HepG2 (cell line): ENCODE data around the gene CYP2A7. TPM values are rescaled to one million over a fixed set of nuclear protein-coding genes. Genes with fewer than 3 reads are reported as not detected.

Experiments
- CCAR2 ChIP-seq: fragments of 200-400 bp; formaldehyde crosslinking; optimal IDR thresholded peaks from 2 replicates; pipeline ENCODE3; 2018; ENCODE audit warnings: low read depth, mild to moderate bottlenecking, low read length, moderate library complexity
- POGZ ChIP-seq: sonication (generic); formaldehyde crosslinking; IDR thresholded peaks from 2 replicates; pipeline ENCODE4 v1.4.0; 2020; ENCODE audit warnings: mild to moderate bottlenecking, missing genetic modification reagents
- SMYD3 ChIP-seq: sonication (generic); formaldehyde crosslinking; IDR thresholded peaks from 2 replicates; pipeline ENCODE4 v1.8.1; 2023; ENCODE audit warnings: mild to moderate bottlenecking, missing genetic modification reagents
- USF2 ChIP-seq, 2 experiments: sonication (generic) in 1 of 2; formaldehyde crosslinking in 1 of 2; IDR thresholded peaks; 2 replicates each; pipeline versions ENCODE4 v1.5.1 to v1.6.1; 2011 to 2020; ENCODE audit warnings: borderline replicate concordance in 1 of 2, low read depth in 1 of 2, low read length in 1 of 2, mild to moderate bottlenecking in 1 of 2, missing genetic modification reagents in 1 of 2, moderate library complexity in 1 of 2
- ZBTB40 ChIP-seq, 2 experiments: fragments of 450-650 bp in 1 of 2; sonication (generic) in 1 of 2; formaldehyde crosslinking in 1 of 2; IDR thresholded peaks; 2 replicates each; pipeline versions ENCODE4 v1.6.1 to v1.8.0; 2016 to 2022; ENCODE audit warnings: antibody characterized with exemption in 1 of 2, mild to moderate bottlenecking in 1 of 2, missing genetic modification reagents in 1 of 2
- ZMYM3 ChIP-seq: sonication (generic); formaldehyde crosslinking; IDR thresholded peaks from 2 replicates; pipeline ENCODE4 v1.5.1; 2020; ENCODE audit warnings: mild to moderate bottlenecking, missing genetic modification reagents
- ZNF143 ChIP-seq: sonication (generic); formaldehyde crosslinking; IDR thresholded peaks from 2 replicates; pipeline ENCODE4 v1.4.0; 2020; ENCODE audit warnings: missing genetic modification reagents
- ZNF337 ChIP-seq: sonication (generic); formaldehyde crosslinking; IDR thresholded peaks from 2 replicates; pipeline ENCODE4 v1.5.1; 2020; ENCODE audit warnings: missing genetic modification reagents, low read depth, mild to moderate bottlenecking, borderline replicate concordance
- ZNF383 ChIP-seq: sonication (generic); formaldehyde crosslinking; IDR thresholded peaks from 2 replicates; pipeline ENCODE4 v1.4.0; 2020; ENCODE audit warnings: missing genetic modification reagents, mild to moderate bottlenecking, borderline replicate concordance
- ZNF761 ChIP-seq: sonication (generic); formaldehyde crosslinking; conservative IDR thresholded peaks from 2 replicates; pipeline ENCODE4 v1.4.0; 2020; ENCODE audit warnings: mild to moderate bottlenecking, missing genetic modification reagents
- ZNF781 ChIP-seq: sonication (generic); formaldehyde crosslinking; IDR thresholded peaks from 2 replicates; pipeline ENCODE4 v1.5.1; 2020; ENCODE audit warnings: borderline replicate concordance, mild to moderate bottlenecking, missing genetic modification reagents; ENCODE audit errors: not compliant biosample characterization
- polyA plus RNA-seq, 8 experiments: library from polyadenylated mRNA; depleted of rRNA in 3 of 8; stranded (reverse) in 7 of 8; unstranded in 1 of 8; fragments of >200 nt; fragmentation: Illumina TruSeq in 4 of 8; extraction: Trizol in 4 of 8; gene quantifications; 2 replicates each; pipeline versions ENCODE4 v1.2.1 to v1.2.3, GENCODE V29; 2011 to 2016; ENCODE audit warnings: low read depth in 4 of 8, missing spikeins in 1 of 8, mixed read lengths in 1 of 8; ENCODE audit not compliant: insufficient read depth in 1 of 8
- total RNA-seq, 5 experiments: library from RNA; depleted of rRNA; stranded (reverse); fragments of >200 nt; fragmentation: Illumina TruSeq; extraction: Trizol; gene quantifications; 2 replicates each; pipeline ENCODE4 v1.2.3, GENCODE V29; 2016; ENCODE audit warnings: low read depth in 1 of 5
- TF ChIP-seq, protein P1 (sequence below): sonication (generic); formaldehyde crosslinking; IDR thresholded peaks from 2 replicates; pipeline ENCODE4 v1.4.0; 2020; ENCODE audit warnings: mild to moderate bottlenecking, missing genetic modification reagents
- TF ChIP-seq, protein P2 (sequence below): sonication (generic); formaldehyde crosslinking; IDR thresholded peaks from 2 replicates; pipeline ENCODE4 v1.4.0; 2020; ENCODE audit warnings: missing genetic modification reagents, mild to moderate bottlenecking, borderline replicate concordance

CYP2A7 gene
- total and polyA plus RNA-seq, 2 of the 13 experiments (the other 11 are each of a cell fraction or from before 2014, with no cell fraction given), result not detected

- TF ChIP-seq ZBTB40 (IDR thresholded peaks at IDR 0.05) (no peak), ZBTB40 (CRISPR knock-in tag; IDR thresholded peaks at IDR 0.05) (no peak), USF2 (IDR thresholded peaks at IDR 0.05; ENCODE audit: low read depth, low read length) (no peak), USF2 (CRISPR knock-in tag; IDR thresholded peaks at IDR 0.05; ENCODE audit: borderline replicate concordance) (no peak), POGZ (CRISPR knock-in tag) (no peak), ZNF383 (no peak), CCAR2 (no peak), ZNF143 (CRISPR knock-in tag) (no peak), ZNF781 (CRISPR knock-in tag) (no peak), ZNF761 (CRISPR knock-in tag) (no peak), ZMYM3 (no peak), ZNF337 (no peak), SMYD3 (no peak)
- TF ChIP-seq, protein P1, sequence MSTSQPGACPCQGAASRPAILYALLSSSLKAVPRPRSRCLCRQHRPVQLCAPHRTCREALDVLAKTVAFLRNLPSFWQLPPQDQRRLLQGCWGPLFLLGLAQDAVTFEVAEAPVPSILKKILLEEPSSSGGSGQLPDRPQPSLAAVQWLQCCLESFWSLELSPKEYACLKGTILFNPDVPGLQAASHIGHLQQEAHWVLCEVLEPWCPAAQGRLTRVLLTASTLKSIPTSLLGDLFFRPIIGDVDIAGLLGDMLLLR, result no peak
- TF ChIP-seq, protein P2, sequence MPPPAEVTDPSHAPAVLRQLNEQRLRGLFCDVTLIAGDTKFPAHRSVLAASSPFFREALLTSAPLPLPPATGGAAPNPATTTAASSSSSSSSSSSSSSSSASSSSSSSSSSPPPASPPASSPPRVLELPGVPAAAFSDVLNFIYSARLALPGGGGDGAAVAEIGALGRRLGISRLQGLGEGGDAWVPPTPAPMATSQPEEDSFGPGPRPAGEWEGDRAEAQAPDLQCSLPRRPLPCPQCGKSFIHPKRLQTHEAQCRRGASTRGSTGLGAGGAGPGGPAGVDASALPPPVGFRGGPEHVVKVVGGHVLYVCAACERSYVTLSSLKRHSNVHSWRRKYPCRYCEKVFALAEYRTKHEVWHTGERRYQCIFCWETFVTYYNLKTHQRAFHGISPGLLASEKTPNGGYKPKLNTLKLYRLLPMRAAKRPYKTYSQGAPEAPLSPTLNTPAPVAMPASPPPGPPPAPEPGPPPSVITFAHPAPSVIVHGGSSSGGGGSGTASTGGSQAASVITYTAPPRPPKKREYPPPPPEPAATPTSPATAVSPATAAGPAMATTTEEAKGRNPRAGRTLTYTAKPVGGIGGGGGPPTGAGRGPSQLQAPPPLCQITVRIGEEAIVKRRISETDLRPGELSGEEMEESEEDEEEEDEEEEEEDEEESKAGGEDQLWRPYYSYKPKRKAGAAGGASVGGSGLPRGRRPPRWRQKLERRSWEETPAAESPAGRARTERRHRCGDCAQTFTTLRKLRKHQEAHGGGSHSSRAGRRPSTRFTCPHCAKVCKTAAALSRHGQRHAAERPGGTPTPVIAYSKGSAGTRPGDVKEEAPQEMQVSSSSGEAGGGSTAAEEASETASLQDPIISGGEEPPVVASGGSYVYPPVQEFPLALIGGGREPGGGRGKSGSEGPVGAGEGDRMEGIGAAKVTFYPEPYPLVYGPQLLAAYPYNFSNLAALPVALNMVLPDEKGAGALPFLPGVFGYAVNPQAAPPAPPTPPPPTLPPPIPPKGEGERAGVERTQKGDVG, result no peak
Measured at GRCh38 chr19:40906512-40906911, 24.5 kb upstream of the CYP2A7 start (continued).
